ENCODE results near the gene SFXN2. TPM values are rescaled to one million over a fixed set of nuclear protein-coding genes. Genes with fewer than 3 reads are reported as not detected.
A peak's percentile ranks its signal among the peaks of the same experiment; 100 is the strongest.

Gene SFXN2
- total and polyA plus RNA-seq, 2 experiments from 2014 or later, result 5.7 to 6.2 TPM

DNA sequence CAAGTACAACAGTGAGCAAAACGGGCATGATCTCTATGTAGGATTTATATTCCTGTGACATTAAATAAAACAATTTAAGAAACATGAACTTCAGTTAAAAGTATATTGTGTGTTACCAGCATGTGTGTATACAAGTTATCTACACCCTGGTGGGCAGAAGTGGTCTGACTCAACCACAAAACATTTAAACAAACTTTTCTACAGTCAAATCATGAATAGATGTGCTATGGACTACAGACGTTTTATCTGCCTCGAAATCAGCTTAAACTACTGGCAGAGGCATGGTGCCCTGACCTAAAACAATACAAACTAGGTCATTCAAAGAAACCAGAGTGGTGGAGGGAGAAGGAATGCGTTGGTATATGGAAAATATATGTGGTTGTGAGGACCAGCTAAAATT lies 3.8 kb upstream of the SFXN2 start (continued):
- TF ChIP-seq ZNF331 (CRISPR knock-in tag; IDR thresholded peaks at IDR 0.05; ENCODE audit: low read depth), result no peak
- TF ChIP-seq ZNF114 (CRISPR knock-in tag; IDR thresholded peaks at IDR 0.05), result no peak
- TF ChIP-seq EZH2phosphoT487 (IDR thresholded peaks at IDR 0.05; ENCODE audit: unreplicated experiment), result no peak
- TF ChIP-seq CREB1 (CRISPR knock-in tag; IDR thresholded peaks at IDR 0.05; ENCODE audit: low read depth), result no peak
- no peak for TF ChIP-seq POLR2AphosphoS5 (IDR thresholded peaks at IDR 0.05; ENCODE audit: low read depth)
- TF ChIP-seq, protein P1, sequence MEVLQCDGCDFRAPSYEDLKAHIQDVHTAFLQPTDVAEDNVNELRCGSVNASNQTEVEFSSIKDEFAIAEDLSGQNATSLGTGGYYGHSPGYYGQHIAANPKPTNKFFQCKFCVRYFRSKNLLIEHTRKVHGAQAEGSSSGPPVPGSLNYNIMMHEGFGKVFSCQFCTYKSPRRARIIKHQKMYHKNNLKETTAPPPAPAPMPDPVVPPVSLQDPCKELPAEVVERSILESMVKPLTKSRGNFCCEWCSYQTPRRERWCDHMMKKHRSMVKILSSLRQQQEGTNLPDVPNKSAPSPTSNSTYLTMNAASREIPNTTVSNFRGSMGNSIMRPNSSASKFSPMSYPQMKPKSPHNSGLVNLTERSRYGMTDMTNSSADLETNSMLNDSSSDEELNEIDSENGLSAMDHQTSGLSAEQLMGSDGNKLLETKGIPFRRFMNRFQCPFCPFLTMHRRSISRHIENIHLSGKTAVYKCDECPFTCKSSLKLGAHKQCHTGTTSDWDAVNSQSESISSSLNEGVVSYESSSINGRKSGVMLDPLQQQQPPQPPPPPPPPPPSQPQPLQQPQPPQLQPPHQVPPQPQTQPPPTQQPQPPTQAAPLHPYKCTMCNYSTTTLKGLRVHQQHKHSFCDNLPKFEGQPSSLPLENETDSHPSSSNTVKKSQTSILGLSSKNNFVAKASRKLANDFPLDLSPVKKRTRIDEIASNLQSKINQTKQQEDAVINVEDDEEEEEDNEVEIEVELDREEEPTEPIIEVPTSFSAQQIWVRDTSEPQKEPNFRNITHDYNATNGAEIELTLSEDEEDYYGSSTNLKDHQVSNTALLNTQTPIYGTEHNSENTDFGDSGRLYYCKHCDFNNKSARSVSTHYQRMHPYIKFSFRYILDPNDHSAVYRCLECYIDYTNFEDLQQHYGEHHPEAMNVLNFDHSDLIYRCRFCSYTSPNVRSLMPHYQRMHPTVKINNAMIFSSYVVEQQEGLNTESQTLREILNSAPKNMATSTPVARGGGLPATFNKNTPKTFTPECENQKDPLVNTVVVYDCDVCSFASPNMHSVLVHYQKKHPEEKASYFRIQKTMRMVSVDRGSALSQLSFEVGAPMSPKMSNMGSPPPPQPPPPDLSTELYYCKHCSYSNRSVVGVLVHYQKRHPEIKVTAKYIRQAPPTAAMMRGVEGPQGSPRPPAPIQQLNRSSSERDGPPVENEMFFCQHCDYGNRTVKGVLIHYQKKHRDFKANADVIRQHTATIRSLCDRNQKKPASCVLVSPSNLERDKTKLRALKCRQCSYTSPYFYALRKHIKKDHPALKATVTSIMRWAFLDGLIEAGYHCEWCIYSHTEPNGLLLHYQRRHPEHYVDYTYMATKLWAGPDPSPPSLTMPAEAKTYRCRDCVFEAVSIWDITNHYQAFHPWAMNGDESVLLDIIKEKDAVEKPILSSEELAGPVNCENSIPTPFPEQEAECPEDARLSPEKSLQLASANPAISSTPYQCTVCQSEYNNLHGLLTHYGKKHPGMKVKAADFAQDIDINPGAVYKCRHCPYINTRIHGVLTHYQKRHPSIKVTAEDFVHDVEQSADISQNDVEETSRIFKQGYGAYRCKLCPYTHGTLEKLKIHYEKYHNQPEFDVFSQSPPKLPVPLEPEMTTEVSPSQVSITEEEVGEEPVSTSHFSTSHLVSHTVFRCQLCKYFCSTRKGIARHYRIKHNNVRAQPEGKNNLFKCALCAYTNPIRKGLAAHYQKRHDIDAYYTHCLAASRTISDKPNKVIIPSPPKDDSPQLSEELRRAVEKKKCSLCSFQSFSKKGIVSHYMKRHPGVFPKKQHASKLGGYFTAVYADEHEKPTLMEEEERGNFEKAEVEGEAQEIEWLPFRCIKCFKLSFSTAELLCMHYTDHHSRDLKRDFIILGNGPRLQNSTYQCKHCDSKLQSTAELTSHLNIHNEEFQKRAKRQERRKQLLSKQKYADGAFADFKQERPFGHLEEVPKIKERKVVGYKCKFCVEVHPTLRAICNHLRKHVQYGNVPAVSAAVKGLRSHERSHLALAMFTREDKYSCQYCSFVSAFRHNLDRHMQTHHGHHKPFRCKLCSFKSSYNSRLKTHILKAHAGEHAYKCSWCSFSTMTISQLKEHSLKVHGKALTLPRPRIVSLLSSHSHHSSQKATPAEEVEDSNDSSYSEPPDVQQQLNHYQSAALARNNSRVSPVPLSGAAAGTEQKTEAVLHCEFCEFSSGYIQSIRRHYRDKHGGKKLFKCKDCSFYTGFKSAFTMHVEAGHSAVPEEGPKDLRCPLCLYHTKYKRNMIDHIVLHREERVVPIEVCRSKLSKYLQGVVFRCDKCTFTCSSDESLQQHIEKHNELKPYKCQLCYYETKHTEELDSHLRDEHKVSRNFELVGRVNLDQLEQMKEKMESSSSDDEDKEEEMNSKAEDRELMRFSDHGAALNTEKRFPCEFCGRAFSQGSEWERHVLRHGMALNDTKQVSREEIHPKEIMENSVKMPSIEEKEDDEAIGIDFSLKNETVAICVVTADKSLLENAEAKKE (CRISPR knock-in tag; IDR thresholded peaks at IDR 0.05), result no peak

DNA sequence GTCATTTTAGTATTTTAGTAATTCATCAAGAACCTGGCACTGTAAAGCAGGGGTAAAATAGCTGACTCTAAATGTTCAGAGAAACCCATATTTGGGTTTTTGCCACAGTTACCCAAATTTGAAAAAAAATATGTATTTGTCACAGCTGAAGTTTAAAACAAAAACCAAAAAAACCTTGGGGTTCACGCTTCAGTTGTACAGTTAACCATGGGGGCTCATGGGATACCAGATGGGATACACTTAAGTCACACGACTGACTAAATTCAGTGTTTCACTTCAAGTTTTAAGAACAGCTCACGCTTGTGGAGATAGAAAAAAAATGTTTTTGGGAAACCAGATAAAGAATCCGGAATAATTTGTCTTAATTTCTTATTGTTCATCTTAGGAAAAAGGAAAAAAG lies 2.3 kb upstream of the SFXN2 start:
- no peak for TF ChIP-seq ZNF331 (CRISPR knock-in tag; IDR thresholded peaks at IDR 0.05; ENCODE audit: low read depth)
- Histone ChIP-seq H4K20me1 (replicated peaks; ENCODE audit: insufficient read depth) (peaks cover 22% of the 10 kb centered on the region), H3K9me2 (ENCODE audit: insufficient read depth) (no peaks in the 10 kb centered on the region), H3F3A (replicated peaks; ENCODE audit: low read depth) (peaks cover 6% of the 10 kb centered on the region; the same call in 1 of the 2 replicates), H3K79me2 (replicated peaks; ENCODE audit: insufficient read depth) (peaks cover 85% of the 10 kb centered on the region), H2AFZ (no peak overlapping the region), H3K27ac (ENCODE audit: low read depth) (no peak overlapping the region), H3K4me1 (ENCODE audit: insufficient read depth) (peaks cover 20% of the 10 kb centered on the region), H3K27me3 (ENCODE audit: insufficient read depth) (no peaks in the 10 kb centered on the region), H3K4me2 (no peak overlapping the region), H3K36me3 (ENCODE audit: insufficient read depth) (0 out of 2 replicates have a peak, but pooled peaks cover 4% of the 10 kb centered on the region), H3K4me3 (no peak overlapping the region)
- H3K36me3 Mint-ChIP-seq (ENCODE audit: low read depth), result peaks cover 7% of the 10 kb centered on the region
- DNase-seq (ENCODE audit: low spot score), result no peak
- H3K27ac Mint-ChIP-seq, result no peak overlapping the region
- H3K9me3 Mint-ChIP-seq, result no peaks in the 10 kb centered on the region
- peak overlapping the region; percentile 90; the same call in 2 of the 3 replicates for H3K4me3 Mint-ChIP-seq
- peaks cover 2% of the 10 kb centered on the region for H3K27me3 Mint-ChIP-seq (ENCODE audit: insufficient read depth, low read depth, poor library complexity)
- H3K4me1 Mint-ChIP-seq, result peaks cover 27% of the 10 kb centered on the region
- ATAC-seq, result no peak

All from GM23338 (cell line).